ENCODE data around the gene CPSF4.

CPSF4 gene

DNA sequence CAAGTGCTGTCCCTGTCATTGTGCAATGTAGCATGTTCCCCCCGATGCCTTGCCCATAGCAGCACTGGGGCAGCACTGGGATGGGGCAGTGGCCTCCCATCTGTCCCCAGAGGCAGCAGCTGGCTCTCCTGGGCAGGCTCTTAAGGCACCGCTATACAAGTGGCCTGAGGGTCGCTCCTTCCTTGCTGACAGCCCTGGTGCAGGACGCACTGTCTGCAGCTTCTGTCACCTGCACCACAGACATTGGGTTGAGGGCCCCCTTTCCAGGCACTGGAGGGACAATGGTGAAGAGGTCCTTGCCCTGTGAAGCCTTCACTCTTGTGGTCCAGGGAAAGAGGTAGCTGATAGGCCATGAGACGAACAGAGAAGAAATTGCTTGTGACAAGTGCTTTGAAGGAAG lies 10.6 kb downstream of the CPSF4 start:
- DNase-seq = no peak

DNA sequence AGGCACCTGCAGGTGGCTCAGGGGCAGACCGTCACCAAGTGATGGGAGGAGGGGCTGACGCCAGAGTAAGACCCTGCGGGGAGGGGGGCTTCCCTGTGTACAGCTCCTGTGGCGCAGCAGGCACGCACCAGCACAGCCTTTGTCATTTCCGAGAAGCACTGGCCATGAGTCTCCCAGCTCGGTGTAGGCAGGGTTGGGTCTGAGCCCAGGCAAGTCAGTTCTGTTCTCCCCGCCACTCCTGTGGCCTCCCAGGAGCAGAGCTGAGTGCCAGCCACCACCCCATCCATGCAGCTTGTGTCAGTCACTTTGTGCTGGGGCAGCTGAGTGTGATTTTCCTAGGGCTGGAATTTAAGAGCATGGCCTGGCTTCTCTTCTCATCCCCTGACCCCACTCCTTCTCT lies 13.2 kb downstream of the CPSF4 start:
- no peak for DNase-seq

DNA sequence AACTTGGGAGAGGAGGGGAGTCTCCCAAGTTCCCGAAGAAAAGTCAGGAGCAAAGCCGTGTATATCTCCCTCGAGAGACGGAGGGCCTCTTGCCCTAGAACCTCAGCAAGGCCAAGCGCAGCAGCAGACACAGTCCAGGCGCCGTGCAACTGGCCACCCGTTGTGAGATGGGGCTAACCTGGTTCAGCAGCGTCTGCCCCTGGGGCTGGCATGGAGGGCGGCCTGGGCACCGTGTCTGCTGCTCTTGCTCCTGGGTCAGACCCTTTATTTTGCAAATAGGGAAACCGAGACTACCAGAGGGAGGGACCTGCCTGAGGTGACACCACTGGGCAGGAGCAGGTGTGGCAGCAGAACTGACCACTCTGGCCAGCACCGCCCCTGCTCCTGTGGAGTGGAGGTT lies 13.8 kb downstream of the CPSF4 start:
- no peak for DNase-seq

DNA sequence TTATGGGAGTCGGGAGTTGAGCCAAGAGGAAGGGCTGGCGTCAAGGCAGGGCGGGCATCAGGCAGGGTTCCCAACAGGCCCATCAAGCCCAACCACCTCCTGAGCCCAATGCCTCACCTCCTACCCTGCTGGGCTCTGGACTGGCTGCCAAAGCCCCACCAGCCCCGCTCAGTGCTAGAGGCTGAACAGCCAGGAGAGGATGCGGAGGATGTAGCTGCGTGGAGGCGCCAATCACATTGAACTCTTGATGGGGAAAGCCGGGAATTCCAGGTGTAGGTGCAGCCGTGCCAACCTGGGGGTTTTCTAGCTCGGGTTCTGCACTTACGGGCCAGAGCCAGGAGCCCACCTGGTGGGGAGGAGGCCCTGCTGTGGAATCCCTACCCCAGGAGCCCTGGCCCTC lies 14.4 kb downstream of the CPSF4 start:
- no peak for DNase-seq

DNA sequence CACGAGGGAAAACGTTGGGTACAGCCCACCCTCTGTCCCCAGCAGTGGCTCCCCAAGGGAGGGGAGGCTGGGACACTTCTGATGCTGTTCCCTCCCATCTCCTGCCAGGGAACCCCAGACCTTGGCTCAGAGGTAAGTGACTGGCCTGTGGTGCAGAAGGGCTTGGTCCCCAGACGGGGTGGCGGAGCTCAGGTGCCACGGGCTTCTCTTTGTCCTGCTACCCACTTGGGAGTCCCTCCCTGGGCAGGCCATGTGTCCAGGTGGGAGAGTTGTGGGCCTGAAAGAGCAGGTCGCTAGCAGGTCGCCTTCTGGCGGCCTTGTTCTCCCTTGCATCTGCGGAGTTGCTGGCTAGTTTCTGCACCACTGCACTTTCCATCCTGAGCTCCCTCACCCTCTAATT lies 17.1 kb downstream of the CPSF4 start:
- DNase-seq = peak; percentile 42

DNA sequence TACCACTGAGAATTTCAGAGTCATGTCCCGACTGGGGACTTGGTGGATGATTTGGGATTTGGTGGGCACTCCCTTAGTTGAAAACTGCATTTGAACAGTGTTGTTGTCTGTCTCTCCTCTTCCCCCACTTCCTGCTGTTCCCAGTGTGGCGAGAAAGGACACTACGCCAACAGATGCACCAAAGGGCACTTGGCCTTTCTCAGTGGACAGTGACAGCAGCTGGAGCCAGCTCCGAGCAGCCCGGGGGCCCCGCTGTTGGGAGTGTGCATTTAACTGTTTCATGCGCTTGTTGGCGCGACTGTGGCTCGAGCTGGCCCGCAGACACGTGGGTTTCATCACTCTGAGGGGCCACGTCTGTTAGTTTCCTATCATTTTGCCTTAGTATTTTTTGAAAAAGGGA lies 17.5 kb downstream of the CPSF4 start:
- peak; percentile 48 for DNase-seq

DNA sequence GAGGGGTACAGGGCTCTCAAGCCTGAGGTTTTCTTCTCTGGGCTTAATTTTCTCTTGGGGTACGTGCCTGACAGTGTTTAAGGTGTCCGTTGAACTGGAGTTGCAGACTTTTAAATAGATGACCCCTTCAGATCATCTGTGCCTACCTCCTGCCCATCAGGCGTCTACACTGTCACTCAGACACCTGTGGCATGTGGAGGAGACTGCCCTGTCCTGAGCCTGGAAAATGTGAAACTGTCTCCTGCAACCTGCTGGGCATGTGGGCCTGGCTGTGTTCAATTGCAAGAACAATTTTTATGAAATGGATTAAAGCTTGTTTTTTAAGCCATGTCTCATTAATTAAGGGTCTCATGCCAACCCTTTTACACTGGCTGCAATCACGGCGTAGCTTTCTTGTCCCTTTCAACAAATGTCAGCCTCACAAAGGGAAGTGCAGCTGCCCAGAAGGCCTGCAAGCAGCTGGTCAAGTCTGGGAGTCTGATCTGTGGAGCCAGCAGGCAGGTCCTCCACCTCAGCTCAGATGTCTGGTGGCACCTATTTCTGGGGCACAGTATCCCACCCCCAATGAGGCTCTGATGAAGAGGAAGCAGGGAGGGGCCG lies 18.4 kb downstream of the CPSF4 start:
- no peak for DNase-seq

DNA sequence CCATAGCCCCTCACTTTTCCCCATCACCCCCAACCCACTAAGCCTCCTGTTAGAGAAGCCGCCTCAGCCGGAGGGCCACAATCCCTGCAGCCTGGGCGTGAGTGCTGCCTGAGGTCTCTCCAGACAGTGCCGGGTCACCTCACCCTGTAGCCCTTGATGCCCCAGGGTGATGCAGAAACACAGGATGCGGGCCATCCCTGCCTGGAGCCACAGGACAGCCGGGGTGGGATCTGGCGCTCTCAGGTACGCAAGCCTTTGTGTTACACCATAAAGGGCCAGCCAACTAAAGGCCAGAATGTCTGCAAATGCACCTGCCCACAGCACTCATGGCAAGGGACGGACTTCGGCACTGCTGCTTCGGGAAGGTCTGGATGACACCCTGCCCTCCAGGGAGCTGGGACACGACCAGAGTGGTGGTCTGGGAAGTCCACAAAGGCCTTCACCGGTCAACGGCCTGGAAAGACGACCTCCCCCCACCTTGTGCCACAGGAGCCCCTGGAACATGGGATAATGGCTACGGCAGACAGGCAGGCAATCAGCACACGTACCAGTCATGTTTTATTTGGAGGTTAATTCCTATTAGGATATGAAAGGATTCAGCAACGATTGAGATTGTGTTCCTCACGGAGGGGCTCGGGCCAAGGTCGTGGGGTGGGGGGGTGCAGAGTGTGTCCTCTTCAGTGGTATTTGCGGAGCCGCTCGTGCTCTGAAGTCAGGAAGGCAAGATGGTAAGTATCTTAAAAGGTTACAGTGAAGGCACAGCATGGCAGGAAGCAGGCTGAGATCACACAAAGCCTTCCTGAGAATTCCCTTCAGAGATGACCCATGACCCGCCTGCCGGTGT lies 19.1 kb downstream of the CPSF4 start:
- no peak for DNase-seq

DNA sequence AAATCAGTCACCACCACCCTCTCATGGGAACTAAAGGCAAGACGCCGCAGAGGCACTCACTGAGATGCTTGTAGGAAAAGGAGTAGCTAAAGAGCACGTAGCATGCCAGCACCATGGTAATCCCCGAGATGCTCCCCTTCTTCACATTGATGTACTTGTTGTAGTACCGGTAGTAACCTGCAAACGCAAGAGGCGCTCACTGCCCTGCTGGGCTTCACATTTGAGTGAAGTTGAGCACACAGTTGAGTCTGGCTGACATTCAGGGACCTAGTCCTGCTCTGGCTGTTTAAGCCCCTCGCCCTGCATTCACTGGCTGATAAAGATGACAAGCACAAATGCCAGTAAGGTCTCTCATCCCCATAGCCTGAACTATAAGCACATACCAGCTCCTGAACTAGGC lies 20.3 kb downstream of the CPSF4 start:
- peak; percentile 76 for DNase-seq

DNA sequence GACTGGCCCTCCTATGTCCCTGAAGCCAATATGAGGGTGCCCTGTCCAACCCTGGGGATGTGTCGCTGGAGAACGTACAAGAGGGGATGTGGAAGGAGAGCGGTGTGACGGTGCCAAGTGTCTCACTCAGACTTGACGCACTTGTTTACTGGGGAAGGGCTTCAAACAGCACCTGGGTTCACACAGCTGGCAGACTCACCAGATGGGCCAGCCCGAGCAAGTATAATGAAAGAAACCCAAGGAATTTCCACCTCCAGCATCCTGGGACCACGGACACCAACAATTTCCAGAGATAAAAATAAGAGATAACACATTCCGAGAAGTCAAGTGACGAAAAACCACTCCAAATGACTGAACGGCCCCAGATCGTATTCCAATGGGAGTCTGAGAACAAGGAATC lies 21.9 kb downstream of the CPSF4 start:
- no peak for DNase-seq

DNA sequence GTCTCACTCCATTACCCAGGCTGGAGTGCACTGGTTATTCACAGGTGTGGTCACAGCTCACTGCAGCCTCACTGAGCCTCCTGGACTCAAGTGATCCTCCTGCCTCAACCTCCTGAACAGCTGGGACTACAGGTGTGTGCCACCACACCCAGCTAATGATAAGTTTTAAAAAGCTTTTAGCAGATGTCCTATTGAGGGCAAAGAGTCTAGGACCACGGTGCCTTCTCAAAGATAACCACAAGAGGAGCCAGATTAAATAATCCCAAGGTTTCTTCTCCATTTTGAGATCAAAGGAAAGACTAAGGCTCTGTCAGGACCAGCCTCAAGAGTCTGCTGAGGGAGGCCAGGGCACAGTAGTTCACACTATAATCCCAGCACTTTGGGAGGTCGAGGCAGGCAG lies 22.5 kb downstream of the CPSF4 start:
- peak; percentile 33 for DNase-seq

DNA sequence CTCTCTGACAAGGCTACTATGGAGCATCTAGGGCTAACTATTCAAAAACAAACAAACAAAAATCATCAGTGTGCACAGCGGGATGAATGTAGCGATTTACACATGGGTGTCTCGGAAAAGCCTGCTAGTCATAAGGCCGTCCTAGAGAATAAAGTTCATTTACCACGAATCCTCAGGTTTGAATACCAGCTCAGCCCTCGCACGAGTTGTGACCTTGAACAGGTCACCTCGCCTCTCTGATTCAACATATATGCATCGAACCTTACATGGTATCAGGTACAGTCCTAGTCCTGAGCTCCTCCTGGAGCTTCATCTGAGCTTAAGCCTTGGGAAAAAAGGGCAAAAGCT lies 26.7 kb downstream of the CPSF4 start:
- no peak for DNase-seq

DNA sequence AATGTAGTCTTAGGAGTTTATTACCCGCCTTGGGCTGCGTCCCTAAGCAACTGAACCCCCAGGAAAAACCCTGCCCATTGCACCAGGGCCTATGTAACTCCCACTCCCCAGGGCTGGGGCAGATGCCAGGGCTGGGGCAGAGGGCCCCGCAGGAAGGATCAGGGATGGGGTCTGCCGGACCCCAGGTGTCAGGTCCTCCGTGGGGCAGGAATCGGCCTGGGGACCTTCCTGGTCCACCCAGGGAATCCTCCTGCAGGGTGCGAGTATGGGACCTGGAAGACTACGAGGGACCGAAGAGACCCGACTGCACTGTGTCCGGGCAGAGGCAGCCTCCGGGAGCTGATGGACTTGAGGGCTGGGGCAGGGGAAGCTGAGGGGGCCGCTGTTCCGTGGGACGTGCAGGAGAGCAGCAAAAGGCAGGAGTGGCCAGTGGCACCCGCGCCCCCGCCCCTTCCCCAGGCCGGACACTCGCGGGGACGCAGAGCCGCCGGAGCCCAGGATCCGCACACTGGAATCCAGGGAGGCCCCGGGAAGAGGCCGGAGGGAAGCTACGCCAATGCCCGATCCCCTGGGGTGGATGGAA lies 29.7 kb downstream of the CPSF4 start:
- no peak for DNase-seq

DNA sequence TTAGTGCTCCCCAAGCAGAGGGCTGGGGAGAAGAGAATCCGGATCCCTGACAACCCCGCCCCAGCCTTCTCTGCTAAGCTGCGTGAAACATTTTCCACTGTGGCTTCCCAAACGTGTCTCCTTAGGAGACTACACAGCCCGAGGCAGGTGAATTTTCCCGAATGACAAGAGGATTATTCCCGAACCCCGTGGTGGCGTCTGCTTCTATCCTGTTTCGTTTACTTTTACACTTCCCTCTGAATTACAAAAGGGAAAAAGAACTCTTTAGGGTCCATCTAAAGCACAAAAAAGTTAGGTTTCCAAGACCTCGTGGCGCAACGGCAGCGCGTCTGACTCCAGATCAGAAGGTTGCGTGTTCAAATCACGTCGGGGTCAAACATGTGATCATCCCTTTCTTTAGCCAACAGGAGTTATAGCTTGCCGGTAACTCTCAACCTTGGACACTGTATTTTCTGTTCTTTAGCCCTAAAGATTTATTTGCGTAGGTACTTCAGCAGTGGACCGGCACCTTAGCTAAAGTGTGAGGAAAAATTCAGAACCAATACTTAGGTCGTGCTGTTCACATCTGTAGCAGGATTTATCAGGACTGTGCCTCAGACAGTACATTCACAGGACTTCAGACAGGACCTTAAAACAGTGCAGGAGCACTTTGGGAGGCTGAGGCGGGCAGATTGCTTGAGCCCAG lies 30.8 kb downstream of the CPSF4 start:
- DNase-seq = no peak

DNA sequence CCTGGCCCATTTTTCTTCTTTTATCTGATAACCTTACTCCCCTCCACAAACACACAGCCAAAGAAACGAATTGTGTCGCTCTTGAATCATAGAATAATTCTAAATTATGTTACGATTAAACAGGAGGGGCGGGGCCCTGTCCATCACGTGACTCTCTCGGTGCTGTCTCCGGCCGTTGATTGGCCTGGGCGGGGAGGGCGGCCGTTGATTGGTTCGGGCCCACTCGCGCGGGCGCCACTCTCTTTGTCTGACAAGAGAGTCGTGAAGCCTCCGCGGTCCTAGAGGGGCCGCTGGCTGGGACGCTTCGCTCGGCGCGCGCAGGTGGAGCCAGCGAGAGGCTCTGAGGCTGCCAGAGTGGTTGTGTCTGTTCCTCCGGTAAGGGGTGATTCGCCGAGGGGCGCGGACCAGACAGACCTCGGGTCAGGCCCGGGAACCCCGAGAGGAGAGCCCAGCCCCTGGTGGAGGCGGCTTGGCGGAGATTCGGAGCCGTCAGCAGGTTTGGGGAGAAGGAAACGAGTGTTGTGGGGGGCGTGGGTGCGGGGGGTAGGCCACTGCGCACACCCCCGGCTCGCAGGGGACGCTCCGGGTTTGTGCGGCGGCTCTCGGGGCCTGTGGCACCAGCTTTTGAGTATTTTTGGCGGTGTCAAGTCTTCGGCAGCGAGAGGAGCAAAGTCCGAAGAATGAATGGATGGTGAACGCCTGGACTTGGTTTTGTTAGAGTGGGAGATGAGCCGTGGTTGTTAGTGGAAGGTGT lies 34.0 kb downstream of the CPSF4 start, which contains the start of gene ZNF789:
ZNF789 (plus strand) TSS at position 330 of the 754 bp plus-strand sequence. CDS start 3,567 bp downstream, outside the sequence.
- peak; percentile 100 for DNase-seq

DNA sequence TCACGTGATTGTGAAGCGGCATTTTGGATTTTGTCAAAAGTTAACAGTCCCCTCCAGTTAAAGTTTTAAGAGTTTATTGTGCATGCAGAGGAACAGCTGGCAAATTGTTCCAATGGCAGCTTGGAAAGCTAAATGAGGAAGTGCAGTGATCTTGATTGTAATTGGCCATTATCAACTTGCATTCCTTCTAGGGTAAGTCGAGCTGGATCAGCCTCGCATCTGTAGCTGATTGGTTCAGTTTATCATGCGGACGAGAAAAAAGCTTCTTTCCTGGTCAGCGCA lies 34.5 kb downstream of the CPSF4 start:
- DNase-seq = peak; percentile 81

DNA sequence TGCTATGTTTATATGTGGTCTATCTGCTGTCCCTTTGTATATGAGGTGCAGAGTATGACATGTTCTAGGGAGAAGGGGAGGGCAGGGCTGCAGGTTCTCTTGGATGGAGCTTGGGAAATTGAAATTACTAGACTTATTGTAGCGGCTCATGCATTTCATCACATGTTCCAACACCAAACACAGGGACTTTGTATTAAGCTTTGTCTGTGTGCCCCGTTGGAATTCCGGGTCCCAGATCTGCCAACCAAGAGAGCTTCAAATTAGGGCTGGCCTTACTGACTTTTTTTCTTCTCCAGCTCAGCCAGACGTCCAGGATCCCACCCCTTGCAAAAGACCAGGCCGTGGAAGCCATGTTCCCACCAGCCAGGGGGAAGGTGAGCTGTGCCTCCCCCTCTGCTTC lies 37.4 kb downstream of the CPSF4 start:
- DNase-seq = no peak

DNA sequence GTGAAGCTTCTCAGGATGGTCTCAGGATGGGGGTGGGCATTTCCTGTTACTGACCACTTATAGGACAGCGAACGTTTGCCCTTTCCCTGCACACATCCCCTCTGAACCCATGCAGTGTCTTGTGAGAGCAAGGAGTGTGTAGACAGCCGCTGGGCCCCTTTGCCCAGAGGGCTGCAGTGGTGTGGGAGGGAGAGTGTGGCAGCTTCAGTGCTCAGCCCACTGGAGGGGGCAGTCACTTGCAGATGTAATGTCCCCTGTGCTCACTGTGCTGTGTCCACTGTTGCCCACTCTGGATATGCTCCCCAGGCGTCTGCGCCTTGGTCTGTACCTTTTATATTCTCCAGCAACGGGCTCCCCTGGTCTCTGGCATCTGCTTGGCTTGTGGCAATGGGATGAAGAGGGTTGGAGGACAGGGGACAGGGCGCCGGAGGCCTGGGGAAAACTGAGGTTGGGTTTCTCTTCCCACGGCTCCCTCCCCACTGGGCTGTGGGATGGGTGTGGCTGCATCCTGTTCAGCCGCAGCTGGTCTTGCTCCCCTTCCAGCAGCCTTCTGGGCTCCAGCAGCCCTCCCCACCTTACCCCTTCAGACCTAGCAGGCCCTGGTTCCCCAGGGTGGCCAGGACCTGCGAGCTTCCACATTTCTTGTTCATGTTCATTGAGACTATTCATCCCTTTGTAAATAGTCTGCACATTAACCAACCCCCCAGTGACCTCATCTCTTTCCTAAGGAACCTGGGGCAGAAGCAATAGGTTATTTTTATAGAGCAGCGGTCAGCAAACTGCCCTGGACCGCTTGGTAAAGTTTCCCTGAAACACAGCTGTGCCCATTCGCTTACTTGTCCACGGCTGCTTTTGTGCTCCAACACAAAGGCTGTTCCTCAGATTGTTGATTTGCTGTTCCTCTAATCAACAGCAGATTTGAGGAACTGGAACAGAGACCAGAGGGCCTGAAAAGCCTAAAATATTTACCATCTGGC lies 40.0 kb downstream of the CPSF4 start:
- DNase-seq = no peak

DNA sequence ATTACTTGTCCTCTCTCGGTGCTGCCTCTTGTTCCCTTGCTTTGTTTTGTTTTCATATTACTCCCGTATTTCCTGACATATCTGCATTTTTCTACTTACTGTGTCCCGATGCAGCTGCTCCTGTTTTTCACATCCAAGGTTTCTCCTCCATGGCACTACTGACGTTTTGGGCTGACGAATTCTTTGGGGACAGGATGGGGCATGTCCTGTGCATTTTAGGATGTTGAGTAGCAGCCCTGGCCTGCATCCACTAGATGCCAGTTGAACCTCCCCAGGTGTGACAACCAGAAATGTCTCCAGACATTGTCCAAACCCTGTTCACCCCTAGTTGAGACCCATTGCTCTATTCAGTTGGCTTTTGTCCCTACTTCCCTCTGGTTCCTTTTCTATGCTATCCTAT lies 46.4 kb downstream of the CPSF4 start:
- no peak for DNase-seq

DNA sequence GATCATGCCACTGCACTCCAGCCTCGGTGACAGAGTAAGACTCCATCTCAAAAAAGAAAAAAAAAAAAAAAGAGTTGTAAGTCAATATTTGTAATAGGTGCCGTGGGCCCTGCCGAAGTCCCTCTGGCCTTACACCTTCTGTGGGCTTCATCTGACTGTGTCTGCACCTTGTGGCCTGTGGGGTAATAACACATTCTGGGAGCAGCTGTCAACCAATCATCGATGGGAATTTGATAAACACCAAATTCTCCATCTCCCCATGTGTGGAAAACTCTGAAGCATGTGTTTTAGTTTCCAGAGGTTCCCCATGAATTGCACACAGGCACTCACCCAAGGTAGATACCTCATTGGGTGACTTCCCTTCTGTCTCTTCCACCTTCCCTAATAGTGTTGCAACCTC lies 50.5 kb downstream of the CPSF4 start:
- DNase-seq = peak; percentile 71

DNA sequence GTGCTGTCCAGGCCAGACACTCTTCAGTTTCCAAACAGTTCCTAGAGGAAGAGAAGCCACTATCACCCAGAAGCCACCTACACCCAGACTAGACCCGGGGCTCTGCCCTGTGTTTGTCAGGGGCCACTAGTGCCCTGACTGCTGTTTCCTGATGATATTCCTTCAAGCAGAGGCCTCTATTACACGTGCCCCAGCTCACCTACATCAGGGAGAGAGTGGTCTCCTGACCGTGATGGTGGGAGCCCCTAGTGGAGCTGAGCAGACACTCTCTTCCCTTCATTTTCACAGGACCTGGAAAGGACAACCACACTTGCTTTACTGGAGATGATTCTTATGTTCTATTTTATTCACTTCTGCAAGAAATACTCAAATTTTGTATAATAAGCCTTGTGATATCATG lies 52.1 kb downstream of the CPSF4 start:
- no peak for DNase-seq

DNA sequence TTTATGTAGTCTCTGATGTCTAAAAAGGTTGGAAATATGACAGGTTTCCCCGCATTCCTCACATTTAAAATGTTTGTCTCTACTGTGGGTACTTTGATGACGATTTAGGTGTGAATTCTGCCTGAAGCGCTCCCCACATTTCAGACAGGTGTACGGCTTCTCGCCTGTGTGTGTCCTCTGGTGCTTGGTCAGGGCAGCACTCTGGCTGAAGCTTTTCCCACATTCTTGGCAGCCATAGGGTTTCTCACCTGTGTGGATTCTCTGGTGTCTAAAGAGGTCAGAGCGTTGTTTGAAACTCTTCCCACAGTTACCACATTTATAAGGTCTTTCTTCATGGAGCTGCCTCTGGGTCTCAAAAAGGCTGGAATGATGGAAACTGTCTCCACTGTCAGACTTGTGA lies 55.1 kb downstream of the CPSF4 start:
- DNase-seq = no peak
